HG03558 (cell line): ENCODE results near the gene FAM13C.
"Not testable (repeated sequence)": the region's sequence is repeated elsewhere in the genome, so short reads cannot be mapped to it uniquely, and the experiment has no call there.

ENCODE experiments used
- ATAC-seq: cut with Tn5 transposase; IDR thresholded peaks from one replicate; pipeline ENCODE4 v1.9.1; 2021; ENCODE audit warnings: moderate number of reproducible peaks; ENCODE audit not compliant: unreplicated experiment; ENCODE audit errors: extremely low read depth

Gene FAM13C

GRCh38 chr10:59242057-59242456 is 120.3 kb downstream of the FAM13C start:
- ATAC-seq, result no peak

GRCh38 chr10:59240582-59241183 is 121.7 kb downstream of the FAM13C start:
- ATAC-seq, result no peak

- ATAC-seq, result not testable (repeated sequence)
Measured at GRCh38 chr10:59239108-59239507, 123.2 kb downstream of the FAM13C start.

DNA sequence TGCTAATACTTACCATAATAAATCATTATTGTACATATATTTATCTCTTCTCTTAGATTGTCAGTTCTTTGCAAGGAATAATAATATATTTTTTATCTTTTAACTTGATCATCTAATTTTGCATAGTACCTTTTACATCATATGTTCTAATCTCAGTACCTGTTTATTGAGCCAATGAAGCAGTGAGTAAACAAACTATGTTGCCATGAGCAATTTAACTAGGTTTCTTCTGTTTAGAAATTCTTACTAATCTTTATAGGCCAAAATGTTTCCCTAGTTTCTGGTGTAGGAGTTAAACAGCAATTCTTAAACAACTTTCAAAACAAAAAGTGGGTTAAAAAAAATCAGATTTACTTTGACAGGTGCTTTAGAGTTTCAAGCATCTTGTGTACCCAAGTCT is 124.6 kb downstream of the FAM13C start:
- ATAC-seq, result no peak

GRCh38 chr10:59236064-59236697 is 126.2 kb downstream of the FAM13C start:
- ATAC-seq, result no peak

- no peak for ATAC-seq
Measured at GRCh38 chr10:59234816-59235429, 127.4 kb downstream of the FAM13C start.

DNA sequence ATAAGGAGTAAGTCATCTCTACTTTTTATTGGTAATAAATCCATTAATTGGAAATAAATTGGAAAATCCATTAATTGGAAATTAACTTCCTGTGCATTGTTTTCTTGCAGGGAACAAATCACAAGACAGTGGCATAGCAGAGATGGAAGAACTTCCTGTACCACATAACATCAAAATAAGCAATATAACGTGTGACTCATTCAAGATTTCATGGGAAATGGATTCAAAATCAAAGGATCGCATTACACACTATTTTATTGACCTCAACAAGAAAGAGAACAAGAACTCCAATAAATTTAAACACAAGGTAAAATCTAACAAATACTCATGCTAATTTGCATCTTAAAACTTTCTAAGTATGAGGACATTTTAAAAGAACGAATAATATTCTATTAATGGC is 128.2 kb downstream of the FAM13C start:
- no peak for ATAC-seq

DNA sequence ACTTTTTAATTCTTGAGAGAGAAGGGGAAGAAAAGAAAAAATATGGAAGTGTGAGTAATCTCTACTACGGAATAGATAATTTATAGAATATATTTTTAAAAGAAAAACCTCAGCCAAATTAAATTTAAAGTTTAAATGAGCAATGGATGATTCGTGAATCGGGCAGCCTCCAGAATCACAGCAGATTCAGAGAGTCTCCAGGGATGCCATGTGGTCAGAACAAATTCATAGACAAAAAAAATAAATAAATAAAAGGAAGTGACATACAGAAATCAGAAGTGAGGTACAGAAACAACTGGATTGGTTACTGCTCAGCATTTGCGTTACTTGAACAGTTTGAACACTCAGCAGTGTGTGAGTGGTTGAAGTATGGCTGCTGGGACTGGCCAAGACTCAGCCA is 132.9 kb downstream of the FAM13C start:
- no peak for ATAC-seq

DNA sequence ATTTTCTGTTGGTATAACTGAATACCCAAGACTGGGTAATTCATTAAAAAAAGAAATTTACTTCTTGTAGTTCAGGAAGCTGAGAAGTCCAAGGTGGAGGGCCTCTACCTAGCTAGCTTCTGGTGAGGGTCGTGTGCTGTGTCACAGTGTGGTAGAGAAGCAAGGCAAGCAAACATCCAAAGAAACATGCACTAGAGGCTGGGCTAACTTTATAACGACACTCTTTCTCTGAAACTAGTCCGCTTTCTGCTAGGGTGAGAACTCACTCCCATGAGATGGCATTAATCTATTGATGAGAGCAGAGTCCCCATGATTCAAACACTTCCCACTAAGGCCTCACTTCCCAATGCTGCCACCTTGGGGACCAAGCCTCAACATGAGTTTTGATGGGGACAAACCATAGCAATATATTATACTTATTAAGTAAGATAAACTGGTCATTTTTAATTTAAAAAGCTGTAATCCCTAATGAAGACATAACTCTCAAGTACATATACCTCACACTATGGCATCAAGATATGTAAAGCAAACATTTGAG is 135.1 kb downstream of the FAM13C start:
- ATAC-seq, result no peak

GRCh38 chr10:59225211-59225610 is 137.1 kb downstream of the FAM13C start:
- ATAC-seq, result no peak

DNA sequence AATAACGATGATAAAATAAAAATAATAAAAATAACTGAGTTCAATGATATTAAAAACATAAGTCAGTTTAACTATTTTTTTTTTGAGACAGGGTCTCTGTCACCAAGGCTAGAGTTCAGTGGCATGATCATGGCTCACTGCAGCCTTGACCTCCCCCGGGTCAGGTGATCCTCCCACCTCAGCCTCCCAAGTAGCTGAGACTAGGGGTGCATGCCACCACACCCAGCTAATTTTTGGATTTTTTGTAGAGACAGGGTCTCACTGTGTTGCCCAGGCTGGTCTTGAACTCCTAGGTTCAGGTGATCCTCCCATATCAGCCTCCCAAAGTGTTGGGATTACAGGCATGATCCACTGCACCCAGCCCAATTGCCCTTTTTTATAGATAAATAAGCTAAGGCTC is 138.8 kb downstream of the FAM13C start:
- not testable (repeated sequence) for ATAC-seq

DNA sequence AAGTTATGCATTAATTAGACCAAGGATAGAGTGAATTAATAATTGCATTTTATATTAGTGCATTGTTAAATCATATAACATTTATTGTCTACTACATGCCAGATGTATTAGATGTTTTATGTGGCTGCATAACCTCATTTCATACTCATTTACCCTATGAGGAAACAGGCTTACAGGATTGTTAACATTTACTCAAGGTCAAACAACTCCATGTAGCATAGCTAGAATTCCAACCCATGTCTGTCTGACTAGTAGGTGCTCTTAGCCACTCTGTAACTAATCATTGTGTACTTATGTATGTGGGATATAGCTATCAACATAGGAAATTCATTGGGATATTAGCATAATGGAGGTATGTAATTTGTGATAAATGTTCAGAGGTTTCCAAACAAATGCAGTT is 139.6 kb downstream of the FAM13C start:
- ATAC-seq, result no peak

- ATAC-seq, result no peak
Measured at GRCh38 chr10:59216178-59216869, 146.0 kb downstream of the FAM13C start.

DNA sequence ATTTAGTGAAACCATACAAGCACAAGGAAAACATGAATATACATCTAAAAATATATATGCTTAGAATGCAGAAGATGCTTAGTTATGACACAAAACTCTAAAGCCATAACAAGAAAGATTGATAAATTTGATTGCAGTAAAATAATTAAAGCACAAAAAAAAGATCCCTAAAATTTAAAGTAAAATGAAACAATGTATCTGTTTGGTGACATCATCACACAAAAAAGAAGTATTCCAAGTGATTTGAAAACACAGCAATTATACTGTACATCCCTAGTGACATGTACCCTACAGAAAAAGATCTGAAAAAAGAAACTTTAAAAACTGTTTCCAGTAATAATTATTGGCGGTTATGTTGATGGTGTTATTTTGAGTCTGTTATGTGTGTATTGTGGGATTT is 148.2 kb downstream of the FAM13C start:
- no peak for ATAC-seq

DNA sequence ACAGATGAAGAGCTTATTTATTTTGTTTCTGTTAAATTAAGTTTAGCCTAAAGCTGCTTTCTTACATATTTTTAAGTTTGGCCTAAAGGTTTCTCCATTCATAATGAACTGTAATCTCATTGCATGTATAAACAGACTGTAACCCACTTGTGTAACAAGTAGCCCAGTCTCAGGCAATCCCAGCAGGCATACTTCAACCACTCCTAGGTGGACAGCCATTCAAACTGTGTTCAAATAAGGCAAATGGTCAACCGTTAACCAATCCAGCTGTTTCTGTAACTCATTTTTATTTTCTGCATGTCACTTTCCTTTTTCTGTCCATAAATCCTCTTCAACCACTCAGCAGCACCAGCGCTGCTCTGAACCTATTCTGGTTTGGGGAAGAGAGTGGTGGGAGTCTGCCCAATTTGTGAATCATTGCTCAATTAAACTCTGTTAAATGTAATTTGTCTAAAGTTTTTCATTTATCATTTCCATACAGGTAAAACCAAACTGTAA is 150.0 kb downstream of the FAM13C start:
- ATAC-seq, result no peak

GRCh38 chr10:59206204-59206720 is 156.1 kb downstream of the FAM13C start:
- ATAC-seq, result no peak
